Ammon's horn (tissue), 1 donor: Measurements from ENCODE around the gene IRAG1.
A peak's percentile ranks its signal among the peaks of the same experiment; 100 is the strongest.

ENCODE experiments used
- DNase-seq: peaks from one replicate; pipeline ENCODE4 v3.0.0-alpha.2; 2016; ENCODE audit warnings: low spot score

The IRAG1 gene, protein sequence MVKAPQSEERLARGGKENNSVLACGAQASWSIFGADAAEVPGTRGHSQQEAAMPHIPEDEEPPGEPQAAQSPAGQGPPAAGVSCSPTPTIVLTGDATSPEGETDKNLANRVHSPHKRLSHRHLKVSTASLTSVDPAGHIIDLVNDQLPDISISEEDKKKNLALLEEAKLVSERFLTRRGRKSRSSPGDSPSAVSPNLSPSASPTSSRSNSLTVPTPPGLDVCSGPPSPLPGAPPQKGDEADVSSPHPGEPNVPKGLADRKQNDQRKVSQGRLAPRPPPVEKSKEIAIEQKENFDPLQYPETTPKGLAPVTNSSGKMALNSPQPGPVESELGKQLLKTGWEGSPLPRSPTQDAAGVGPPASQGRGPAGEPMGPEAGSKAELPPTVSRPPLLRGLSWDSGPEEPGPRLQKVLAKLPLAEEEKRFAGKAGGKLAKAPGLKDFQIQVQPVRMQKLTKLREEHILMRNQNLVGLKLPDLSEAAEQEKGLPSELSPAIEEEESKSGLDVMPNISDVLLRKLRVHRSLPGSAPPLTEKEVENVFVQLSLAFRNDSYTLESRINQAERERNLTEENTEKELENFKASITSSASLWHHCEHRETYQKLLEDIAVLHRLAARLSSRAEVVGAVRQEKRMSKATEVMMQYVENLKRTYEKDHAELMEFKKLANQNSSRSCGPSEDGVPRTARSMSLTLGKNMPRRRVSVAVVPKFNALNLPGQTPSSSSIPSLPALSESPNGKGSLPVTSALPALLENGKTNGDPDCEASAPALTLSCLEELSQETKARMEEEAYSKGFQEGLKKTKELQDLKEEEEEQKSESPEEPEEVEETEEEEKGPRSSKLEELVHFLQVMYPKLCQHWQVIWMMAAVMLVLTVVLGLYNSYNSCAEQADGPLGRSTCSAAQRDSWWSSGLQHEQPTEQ

DNA sequence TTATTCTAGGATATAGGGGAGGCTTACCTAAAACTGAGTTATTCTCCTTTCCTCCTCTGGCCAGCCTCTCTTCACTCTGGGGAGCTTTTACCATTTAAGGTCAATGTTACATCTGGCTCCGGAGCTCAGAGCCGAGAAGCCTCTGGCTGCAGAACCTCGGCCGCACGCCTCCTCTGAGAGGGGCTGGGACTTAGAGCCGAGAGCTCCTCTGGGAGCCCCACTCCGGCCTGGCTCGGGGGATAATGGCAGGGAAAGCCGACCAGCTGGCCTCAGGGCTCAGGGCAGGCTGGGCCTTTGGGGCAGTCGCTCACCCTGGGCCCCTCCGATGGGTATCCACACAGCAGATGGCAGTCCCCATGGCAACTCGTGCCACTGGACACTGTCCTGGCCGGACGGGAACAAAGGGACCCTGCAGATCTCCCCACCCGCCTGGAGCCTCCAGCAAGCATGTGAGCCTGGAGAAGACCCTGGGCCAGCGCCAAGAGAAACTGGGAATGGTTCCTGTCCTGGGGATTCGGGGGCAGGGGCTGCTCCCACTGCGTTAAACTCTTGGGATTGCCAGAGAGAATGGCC, at the start of gene IRAG1:
TSS of gene IRAG1 (minus strand) at position 247 of the 573 bp plus-strand sequence. CDS start at position 94, 153 bp downstream.
- peak; percentile 25 for DNase-seq

DNA sequence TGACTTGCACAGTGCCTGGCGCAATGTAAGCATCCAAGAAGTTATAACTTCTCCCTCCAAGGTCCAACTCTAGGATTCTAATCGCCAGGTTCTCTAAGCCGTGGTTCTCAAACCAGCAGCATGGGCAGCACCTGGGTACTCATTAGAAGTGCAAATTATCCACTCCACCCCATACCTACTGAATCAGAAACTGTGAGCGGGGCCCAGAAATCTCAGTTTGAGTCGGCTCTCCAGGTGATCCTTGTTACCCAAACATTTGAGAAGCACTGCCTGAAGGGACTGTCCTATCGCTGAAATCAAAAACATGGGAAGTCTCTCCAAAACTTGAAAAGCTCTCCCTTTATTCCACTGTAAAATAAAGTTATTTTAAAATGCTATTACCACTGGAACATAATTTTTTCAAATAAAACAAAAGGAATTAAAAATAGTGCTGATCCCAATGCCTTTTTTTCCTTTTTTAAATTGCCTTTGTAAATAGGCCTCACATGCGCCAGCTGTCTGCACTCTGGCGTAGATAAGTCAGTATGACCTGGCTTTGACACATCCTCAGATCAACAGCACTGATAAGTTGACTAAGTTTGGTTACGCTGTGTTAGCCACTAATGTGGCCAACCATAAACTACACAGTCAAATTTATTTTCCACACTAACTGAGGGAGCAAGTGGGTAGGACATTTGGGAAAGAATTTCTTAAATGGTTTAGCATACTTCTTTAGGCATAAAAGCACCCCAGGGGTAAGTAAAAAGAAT, 49.1 kb upstream of the IRAG1 start:
- DNase-seq: no peak

DNA sequence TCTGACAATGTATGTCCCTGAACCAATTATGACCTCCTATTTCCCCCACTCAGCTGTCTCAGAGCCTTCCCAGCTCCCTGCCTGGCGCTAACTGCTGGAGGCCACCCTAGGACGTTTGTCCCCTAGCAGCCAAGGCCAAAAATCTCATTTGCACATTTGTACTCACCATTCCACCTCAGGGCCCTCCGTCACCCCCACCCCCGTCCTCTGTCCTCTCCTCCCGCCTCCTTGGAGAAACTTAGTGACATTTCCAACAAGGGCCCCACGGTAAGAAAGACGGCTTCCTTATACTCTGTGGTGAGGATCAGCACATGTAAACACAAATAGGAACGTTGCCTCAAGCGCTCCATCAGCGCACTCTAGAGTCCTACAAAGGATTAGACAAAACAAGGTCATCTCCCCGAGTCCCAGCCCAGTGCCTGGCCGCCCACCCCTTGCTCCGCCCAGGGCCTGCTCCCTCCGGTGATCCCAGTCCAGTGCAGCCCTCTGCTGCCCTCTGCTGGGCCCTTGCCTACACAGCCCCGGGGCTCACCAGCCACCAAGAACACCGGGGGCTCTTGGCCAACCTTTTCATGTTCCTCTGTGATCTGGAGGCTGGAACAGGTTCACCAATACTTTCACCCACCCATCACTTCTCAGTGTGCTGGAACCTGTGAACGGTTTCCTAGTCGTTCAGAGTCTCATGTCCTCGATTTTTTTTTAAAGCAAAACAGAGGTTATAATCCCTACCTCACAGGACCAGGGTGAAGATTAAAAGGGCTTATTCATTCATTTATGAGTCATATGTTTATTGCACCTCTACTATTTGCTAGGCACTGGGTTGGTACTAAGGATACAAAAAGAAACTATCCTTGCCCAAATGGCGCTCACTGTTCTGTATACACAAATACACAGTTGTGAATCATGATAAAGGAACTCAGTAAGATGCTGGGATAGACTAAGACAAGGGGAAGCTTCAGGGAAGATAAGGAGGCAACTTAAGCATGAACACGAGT, 42.2 kb upstream of the IRAG1 start:
- peak; percentile 96 for DNase-seq

DNA sequence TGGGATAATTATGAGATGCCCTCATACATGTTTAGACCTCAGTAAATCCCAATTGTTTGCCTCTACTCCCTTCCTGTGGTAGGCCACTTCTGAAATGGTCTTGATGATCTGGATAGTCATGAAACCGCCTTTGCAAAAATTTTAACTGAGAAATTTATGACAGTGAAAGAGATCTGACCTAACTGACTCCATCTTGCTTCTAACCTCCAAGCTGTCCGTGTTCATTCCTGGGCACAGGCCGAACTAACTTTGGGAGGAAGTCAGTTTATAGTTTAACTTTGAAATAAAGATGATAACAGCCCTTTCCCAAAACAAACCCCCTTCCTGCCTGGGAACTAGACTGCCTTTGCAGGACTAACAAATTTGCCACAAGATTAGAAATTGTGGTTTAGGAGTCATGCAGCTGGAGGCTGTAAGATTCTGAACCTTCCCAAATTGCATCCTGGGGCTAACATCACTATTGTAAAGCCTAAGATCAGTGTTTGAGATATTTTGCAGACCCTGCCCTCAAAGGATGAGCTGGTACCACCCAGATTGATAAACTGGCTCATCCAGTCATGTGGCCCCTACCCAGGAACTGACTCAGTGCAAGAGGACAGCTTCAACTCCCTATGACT, 37.6 kb upstream of the IRAG1 start:
- DNase-seq: no peak

DNA sequence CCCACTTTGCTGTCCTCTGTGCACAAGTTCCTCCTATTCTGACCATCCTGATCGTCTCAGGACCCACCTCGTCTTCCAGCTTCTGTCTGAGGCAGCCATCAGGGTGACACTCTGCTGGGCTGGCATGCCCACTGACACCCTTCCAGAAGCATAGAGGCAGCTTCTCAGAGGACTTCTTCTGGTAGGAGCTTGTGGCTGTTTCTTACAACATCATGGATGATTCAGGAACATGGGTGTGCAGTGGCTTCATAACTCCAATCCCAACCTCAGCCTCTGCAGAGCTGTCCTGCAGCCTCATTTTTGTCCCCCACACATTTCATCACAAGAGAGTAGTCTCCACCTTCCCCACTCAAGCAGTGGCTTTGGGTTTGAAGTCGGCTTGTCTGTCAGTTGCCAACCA, 36.6 kb upstream of the IRAG1 start:
- DNase-seq: no peak

DNA sequence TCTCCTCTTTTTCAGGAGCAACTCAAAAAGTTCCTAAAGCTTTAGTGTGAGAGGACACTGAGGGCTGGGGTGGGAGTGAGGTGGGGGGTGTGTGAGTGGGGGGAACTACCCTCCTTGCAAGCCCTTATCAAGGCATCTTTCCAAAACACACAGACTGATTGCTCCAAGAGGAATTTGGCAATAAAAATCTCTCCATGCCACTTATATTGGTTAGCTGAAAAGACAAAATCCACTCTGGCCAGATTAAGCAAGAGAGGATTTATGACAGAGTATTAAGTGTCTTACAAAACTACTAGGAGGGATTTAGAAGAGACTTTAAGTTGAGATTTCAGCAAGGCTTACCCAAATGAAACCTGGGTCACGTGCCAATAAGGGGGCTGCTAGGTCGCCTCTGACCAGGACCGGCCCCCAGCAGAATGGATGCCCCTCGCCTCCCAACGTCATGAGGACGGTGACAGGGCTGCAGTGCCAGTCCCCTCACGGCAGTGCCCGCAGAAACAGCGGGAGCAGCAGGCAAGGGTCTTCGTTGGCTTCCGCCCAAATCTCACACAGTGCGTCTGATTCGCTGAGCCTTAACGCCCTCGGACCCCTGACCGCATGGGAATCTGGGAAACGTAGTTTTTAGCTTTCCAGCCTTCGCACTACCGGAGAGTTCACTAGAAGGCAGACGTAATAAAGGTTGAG, 35.4 kb upstream of the IRAG1 start:
- no peak for DNase-seq

DNA sequence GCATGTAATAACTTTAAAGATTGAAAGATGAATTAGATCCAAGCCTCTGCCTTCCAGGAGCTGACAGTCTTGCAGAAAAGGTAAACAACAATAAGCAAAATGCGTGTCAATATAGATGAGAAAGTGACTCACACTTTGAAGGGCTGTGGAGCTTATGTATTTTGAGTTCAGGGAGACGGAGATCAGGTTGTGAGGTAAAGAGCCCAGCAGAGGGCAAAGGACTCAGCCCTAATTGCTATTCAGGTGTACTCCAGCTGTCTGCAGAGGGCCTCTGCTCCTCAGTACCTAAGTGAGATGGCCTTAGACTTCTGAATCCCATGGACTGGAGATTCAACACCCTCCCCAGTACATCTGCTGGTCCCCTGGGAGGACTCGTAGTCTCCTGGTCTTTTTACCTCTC, 34.6 kb upstream of the IRAG1 start:
- no peak for DNase-seq

DNA sequence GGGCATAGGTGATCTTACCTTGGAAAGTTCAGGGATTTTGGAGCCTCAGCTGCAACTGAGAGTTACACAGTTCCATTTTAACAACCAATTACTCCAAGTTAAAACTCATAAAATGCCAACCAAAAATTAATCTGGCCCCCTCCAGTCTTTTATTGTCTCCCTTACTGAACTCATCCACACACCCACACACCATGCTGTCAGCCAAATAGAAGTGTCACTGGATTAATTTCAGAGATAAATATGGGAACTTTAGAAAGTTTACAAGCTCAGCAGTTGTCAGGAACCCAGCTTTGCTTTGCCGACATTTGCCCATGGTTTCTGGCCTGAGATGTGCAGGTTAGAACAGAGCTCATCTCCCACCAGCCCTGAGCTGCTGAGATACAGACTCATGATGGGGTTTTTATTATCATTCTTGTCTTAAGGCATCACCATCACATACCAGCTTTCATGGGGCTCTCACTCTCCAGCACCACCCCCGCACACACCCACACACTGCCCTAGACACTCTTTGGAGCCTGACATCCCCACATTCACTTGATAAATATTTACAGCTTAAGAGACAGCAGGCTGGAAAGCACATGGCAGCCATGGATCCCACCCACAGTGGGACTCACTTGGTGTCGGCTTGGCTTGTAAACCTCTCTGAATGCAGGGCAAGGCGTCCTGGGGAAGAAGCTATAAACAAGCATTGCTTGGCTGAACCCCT, 33.7 kb upstream of the IRAG1 start:
- peak; percentile 50 for DNase-seq

DNA sequence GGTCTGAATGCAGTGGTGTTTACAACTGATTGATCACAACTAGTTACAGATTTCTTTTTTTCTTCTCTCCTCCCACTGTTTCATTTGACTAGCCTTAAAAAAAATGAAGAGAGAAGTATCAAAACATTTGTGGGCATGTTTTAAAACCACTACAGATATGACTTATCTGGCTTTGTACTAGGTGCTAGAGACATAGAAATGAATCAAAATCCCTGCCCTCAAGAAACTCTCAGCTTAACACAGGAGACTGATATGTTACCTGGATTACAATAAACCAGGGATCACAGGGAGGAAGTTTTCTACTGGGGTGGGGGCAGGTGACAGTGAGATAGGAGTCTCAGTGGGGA, 32.3 kb upstream of the IRAG1 start:
- no peak for DNase-seq

DNA sequence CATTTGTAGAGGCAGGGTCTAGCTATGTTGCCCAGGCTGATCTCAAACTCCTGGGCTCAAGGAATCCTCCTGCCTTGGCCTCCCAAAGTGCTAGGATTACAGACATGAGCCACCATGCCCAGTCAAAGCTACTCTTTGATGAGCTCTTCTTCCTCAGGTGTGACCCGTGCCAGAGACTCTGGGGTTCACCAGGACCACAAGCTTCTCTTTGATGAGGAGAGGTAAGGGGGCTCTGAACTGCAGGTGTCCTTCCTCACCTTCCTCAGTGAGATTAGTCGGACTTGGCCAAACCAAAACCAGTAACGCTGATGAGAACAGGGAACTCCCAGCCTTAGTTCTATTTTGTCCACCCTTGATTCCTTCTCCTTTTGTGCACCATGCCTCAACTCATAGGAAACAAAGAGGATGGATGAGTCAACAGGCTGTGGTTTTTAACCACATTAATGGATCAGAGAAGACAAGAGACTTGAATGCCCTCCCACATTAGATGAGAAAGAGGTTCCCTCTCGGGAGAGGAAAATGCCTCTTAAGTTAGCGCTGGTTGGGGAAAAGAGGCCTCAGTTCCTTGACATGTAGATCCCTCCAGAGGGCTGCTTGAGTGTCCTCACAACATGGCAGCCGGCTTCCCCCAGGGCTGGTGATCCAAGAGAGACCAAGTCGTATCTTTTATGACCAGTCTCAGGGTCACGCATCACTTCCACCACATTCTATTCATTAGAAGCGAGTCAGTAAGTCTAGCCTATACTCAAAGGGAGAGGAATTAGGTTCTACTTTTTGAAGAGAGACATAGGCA, 31.8 kb upstream of the IRAG1 start:
- no peak for DNase-seq

DNA sequence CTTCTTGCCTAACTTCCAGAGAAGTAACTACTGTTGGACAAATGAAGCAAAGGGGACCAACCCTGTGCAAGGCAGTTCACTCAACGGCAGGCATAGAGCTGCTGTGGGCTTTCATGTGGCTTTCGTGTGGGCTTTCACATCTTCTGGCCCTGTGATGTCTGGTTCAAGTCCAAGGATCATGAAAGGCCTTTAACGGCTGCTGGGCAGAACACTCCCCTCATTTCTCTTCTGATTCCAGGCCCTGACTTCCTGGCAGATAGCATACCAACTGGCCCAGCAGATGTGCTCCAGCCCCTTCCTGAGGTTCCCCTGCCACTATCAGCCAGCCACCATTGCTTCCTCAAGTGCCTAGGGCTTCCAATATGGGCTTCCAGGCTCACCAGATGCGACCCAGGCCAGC, 28.8 kb upstream of the IRAG1 start:
- DNase-seq: no peak

DNA sequence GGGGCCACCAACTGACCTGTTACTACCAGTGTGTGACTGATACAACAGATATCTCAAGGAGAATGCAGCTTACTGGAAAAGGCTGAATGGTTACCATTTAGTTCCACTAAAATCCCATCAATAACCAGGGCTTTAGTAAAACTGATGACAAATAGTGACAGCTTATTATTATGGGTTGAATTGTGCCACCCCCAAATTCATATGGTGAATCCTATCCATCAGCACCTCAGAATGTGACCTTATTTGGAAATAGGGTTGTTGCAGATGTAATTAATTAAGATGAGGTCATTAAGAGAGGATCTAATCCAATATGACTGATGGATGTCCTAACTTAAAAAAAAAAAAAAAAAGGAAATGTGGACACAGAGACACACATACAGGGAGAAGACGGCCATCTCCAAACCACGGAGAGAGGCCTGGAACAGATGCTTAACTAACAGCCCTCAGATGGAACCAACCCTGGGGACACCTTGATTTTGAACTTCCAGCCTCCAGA, 27.4 kb upstream of the IRAG1 start:
- DNase-seq: no peak

DNA sequence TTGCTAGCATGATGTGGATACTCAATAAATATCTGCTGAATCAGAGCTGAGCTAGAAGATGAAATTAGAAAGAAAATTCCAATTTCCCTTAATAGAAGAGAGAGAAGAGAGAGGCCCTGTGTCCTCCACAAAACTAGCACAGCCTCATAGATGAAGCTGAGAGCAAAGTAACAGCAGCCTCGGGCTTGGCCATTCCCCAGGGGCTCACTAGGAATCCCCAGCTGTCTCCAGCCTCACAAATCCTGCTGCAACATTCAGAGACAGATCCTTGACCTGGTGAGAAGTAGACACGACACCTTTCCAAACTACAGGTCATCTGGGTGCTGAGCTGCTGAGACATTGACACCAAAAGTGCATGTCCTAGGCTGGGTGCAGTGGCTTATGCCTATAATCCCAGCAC, 26.1 kb upstream of the IRAG1 start:
- no peak for DNase-seq

DNA sequence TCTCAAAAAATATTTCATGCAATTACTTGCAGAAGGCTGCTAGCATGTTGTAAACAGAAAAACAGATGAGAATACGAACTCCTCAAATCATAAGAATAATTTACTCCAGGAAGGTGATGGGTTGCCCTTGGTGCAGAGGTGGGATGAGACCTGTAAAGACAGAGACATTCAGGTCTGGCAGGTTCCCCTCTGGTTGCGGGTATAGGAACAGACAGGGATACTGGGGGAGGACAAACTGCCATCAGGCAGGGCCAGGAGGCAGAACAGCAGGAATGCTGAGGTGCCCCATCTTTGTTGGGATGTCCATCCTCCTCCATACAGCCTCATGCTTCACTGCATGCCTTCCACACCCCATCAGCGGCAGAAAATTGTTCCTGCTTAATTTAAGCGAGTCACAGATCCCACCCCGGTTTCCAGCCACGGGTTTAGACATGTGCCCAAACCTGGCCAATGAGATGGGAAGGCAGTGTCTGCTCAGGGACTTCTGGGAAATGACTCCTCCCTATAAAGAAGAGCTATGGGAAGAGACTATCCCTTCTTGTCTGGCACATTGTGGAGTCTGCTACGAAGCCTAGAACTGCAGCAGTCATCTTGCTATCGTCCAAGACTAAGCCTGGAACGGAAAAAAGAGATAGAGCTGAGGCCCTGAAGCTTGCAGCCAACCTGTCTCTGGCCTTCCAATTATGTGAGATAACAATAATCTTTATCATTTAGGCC, 23.1 kb upstream of the IRAG1 start:
- DNase-seq: no peak

DNA sequence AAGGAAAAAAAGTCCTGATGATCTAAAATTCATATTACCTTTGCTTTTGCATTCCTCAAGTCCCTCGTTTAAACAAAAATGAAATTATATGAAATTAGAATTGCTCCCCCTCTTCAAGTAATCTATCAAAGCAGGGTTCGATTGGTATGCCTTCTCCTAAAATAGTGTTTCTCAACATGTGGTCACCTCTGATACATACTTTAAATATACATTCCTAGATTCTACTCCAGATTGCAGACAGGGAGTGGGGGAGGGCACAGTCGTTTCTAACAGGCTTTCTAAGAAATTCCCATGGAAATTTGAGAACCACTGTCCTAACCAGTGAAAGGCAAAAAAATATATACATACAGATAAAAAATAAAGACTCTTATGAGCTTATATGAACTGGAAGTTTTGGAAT, 22.6 kb upstream of the IRAG1 start:
- no peak for DNase-seq

DNA sequence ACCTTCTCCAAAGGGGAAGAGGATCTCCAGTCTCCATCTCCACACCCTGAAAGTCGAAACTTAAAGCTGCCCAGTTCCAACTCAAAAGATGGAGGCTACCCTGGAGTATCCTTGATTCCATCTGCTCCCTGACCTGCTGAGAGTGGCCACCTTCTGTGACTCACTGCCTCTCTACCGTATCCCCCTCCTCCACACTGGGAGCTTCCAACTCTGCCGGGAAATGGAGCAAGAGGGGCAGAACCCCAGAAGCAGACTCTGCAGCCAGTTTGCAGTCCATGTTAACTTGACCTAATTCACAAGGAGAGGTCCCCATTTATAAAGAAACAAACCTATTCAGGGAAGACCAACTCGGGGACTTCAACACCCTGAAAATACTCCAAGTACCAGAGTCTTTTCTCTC, 22.0 kb upstream of the IRAG1 start:
- DNase-seq: peak; percentile 47

DNA sequence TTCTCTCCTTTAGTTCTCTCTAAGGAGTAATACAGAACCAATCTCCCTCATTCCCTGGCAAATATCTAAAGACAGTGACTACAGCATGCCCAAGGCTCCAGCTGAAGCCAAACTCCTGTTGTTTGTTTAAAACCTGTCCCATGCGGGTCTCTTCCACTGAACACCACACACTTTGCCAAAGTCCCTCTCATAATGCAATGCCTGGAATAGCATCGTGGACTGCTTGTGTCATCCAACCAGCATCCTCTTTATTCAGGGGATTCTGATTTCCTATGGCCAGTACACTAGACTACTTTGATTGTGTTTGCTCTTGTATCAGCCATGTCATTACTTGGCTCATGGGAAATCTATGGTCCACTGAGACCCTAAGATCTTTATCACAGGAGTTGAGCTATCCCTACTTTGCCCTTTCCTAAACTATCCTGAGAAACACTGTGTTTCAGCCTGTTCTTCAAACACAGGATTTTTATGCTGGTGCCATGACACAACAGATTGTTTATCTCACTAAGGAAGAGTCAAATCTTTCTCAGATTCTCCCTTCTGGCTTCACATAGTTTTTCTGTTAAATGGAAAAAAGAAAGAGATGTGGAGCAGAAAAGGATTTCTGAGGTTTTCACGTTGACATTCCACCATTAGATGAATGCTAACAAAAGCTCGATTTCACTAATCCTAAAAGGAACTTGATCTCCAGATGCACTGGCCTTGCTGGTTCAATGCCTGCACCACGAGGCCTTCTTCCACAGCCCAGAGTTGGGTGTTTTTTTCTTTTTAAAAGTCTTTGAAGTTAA, 15.9 kb upstream of the IRAG1 start:
- DNase-seq: no peak
